Measurements from ENCODE around the gene ZNF536.

ZNF536 gene

DNA sequence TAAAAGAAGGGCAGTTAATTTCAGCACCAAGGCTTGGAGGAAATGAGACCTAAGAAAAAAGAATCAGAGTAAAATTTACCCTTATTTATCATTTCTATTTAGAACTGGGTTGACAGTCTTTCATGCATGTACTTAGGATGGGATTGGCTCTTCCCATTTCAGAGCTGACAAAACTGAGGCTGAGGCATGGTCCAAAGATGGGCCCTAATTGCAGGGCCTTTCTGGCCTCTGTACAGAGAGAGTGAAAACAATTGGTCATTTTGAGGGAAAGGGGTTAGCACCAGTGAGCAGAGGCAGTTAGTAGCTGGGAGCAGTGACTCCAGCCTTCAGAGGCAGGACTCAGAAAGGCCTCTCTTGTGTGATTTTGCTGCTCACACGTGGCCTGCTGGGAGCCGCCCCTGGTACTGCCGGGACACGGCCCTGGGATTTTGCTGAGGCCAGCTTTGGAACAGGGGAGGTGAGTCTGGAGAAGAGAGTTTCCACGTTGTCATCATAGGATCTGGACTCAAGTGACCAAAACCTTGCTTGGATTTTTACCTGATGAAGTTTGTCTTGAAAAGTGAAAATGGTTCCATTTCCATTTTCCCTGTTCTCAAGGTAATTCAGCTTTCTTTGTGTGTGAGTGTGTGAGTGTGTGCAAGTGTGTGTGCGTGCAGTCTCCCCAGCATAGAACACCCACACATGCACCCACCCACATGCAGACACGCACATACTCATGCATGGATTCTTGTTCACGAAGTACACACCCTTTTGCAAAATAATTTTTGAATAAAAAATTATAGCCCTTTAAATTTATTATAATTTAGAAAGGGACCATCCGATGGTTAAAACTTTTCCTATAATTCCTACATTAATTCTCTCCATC, at the start of gene ZNF536:
Gene ZNF536, plus strand, starts transcription at position 425 of the 865 bp plus-strand sequence. CDS start 71,179 bp downstream, outside the sequence.
- in situ Hi-C loops (cut with MboI; ENCODE audit: low sequenced_read_pairs) = no loop called here

DNA sequence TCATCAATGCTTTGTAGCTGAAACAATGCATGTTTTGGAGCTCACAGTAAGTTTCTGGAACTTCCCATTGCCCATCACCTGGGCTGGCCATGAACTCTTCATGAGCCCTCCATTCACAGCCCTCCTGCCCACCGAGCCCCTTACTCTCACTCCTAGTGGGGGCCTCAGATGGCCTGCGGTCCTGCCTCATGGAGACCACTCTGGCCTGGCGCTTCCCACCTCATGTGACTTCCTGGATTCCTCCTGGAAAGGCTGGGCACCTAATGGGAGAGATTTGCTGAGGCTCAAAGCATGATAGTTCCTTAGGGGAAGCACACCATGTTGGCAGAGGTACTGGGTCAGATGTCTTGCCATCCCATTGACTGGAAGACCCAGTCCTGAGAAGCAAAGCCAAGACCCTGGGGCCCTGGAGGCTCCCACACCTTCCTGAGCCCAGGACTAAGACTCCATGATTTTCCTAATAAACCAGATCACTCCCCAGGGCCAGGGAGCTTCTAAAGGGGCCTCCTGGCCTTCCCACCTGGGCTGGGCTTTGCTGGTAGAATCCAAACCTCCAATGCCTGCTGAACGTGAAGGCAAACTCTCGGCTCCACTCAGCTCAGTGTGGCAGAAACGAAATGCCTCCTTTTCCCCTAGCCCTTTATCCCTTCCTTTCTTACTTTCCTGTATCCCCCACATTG, 49.4 kb upstream of the ZNF536 start:
- in situ Hi-C loops (cut with MboI; ENCODE audit: low sequenced_read_pairs) = no loop called here

DNA sequence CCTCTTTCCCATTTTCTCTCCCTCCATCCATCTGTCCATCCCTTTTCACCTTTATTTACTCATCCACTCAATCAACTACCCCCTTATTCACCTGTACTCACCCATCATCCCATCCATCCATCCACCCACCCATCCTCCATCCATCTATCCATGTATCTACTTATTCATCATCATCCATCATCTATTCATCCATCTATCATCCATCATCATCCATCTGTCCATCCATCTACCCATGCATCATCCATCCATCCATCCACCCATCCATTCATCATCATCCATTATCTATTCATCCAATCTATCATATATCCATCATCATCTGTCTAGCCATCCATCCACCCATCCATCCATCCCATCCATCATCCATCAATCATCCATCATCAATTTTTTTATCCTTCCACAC, 48.3 kb upstream of the ZNF536 start:
- in situ Hi-C loops (cut with MboI; ENCODE audit: low sequenced_read_pairs) = no loop called here

DNA sequence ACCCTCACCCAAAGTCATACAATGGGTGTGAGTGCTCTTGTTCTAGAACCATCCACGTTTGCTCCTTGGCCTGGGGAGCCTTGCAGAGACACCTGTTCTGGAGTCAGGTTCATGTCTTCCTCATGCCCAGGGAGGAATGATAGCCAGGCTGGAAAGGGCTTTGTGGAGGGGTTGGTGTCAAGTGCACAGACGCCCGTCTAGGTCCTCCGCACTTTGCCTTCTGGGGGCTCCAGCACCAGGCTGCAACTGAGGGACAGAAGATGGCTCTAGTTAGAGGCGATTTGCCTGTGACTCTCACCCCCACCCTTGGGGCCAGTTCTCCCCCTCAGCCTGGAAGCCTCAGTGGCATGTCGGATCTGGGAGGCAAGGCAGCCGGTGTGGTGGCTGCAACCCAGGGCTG, 47.2 kb upstream of the ZNF536 start:
- in situ Hi-C loops (cut with MboI; ENCODE audit: low sequenced_read_pairs) = no loop called here

DNA sequence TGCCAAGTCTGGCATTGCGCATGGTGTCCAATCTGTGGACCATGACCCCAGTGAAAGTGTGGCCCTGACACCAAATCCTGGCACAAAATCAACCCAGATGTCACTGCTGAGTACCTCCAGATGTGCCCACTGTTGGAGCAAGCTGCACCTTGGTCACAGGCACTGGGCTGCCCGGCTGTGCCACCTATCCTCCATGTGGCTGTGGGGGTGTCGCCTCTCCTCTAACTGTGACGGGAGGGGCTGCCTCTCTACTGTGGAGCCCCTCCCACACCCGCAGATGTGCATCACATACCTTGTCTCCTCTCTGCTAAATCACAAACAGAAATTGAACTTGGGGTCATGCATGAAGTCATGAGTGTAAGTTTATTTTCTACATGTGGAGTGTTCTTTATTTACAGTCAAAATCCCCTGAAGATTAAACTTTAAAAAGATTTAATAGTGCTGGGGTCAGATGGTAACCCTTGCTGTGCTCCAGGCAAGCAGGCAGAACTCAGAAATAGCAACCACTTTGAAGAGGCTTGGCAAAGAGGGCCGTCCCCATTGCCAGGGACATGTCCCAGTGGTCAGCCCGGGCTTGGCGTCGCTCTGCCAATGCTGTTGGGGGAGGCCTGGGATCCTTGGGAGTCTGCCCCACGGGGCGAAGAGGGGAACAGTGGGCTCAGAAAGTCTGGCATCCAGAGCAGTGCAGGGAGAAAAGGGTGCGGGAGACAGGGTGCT, 46.4 kb upstream of the ZNF536 start:
- in situ Hi-C loops (cut with MboI; ENCODE audit: low sequenced_read_pairs) = no loop called here

DNA sequence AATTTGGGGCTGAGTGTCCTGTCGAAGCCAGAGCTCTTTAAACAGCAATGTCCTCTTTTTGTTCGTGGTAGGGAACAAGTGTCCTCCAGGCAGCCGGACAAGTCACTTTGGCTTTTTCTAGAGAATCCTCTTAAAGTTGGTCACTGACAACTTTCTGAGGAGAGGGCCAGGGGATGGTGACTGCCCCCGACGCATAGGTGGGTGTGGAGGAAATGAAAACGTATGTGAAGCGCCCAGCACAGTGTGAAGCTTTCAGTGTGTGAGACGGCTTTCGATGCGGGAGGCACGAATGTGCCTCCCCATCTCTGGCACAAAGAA, 45.8 kb upstream of the ZNF536 start:
- in situ Hi-C loops (cut with MboI; ENCODE audit: low sequenced_read_pairs) = no loop called here

DNA sequence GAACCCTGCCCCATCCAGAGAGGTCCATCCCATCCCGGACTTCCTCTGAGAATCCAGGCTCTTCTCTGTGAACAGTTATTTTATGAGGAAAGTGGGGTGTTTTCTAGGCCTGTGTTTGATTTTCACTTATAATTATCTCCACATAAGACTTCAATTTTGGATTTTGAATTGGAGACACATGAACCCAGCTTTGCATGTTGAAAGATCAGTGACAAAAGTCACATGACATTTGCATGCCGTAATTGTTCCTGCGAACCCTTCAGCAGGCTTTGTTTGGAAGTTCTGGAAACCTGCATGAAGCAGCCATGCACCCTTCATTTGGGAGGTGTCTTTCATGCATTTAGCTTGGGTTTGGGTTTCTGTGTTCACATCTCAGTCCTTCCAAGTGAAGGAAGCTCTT, 44.9 kb upstream of the ZNF536 start:
- in situ Hi-C loops (cut with MboI; ENCODE audit: low sequenced_read_pairs) = no loop called here

DNA sequence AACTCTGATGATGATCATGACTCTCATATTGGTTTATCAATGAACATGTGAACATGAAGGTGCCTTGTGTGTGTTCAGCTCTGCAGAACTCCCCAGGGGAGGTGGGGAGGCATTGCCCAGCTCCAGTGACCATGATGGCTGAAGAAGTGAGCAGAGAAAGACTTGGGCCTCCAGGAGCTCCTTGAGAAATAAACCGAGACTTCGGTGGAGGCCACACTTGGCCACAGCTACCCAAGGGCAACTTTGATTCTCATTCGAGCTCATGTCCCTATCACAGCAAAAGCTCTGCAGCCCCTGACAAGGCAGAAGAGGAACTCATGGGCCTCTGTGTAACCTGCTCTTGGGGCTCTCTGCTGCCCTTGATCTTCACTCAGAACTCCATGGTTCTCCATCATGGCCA, 44.1 kb upstream of the ZNF536 start:
- in situ Hi-C loops (cut with MboI; ENCODE audit: low sequenced_read_pairs) = no loop called here

DNA sequence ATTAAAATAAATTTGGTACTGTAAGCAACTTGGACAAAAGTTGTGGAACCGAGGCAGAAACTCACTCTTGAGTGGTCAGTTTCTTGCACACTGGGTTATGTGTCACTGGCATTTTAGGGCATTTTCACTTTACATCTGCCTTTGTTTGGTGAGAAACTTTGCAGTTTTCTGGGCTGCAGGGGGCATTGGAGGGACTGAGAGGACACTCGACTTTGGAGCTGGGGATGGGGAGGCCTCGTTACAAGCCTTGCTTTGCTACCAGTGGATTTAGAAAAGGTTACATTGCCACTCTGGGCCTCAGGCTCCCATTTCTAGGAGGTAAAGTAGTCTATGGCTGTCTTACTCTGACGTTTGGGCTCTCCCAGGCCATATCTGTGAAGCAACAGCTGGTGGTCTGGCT, 41.9 kb upstream of the ZNF536 start:
- in situ Hi-C loops (cut with MboI; ENCODE audit: low sequenced_read_pairs) = no loop called here

DNA sequence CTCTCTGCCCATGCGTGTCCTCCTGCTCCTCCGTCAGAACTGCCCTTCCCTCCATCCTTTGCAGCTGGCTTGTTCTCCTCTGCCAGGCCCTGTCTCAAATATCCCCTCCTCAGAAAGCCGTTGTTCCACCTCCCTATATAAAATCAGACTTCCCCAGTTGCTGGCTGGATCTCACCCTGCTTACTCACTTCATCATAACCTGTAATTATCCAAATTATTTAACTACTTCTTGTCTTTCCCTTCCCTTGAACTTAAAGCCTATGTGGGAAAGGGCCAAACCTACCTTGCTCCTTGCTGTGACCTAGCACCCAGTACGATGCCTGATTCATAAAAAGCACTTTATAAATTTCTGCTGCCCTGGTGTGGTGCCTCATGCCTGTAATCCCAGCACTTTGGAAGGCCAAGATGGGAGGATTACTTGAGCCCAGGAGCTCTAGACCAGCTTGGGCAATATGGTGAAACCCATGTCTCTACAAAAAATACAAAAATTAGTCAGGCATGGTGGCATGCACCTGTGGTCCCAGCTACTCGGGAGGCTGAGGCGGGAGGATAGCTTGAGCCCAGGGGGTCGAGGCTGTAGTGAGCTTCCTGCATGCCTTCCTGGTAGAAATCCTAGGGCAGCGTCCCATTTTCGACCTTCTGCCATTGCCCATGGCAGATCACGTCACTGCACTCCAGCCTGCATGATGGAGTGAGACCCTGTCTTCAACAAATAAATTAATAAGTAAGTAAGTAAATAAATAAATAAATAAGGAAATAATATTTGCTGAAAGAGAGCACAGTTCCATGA, 39.5 kb upstream of the ZNF536 start:
- in situ Hi-C loops (cut with MboI; ENCODE audit: low sequenced_read_pairs) = no loop called here

DNA sequence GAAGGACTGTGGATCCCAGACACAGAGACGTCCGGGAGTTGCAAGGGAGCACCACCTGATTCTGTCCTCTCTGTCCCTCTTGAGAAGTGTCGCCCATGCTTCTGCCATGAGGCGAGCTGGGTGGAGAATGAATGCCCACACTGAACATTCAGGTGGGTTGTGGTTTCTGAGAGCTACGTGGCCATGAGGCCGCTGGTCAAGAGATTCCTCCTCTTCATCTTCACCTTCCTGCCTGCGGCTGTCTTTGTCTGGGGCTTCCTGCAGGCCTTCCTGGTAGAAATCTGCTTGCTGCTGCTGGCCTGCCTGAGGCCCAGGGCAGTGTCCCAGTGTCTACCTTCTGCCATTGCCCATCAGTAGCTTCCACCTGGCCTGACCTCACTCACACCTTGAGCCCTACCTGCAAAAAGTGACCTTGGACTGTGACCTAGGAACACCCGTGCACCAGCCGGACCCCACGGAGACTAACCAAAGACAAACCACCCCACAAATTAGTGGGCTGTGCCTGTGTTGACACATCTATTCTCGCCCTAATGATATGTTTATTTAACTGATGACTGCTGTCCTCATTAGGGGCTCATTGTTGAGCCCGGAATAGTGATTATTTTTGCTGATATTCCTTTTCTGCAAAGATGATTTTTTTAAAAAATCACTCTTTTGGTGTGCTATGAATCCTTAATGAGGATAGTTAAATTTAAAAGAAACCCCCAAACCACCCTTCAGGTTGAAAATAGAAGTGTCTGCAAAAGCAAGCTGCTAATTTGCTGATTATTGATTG, 38.7 kb upstream of the ZNF536 start:
- in situ Hi-C loops (cut with MboI; ENCODE audit: low sequenced_read_pairs) = no loop called here

DNA sequence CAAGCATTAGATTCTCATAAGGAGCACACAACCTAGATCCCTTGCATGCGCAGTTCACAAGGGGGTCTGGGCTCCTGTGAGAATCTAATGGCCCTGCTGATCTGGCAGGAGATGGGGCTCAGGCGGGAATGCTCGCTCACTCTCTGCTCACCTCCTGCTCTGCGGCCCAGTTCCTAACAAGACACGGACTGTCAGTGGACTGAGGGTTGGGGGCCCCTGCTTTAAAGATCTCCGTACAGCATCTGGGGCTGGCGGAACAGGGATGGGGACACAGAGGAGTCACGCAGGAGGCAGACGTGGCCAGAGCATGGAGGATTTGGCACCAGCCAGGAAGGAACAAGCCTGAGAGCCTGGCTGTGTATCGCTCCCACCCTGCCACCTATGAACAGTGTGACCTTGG, 37.3 kb upstream of the ZNF536 start:
- in situ Hi-C loops (cut with MboI; ENCODE audit: low sequenced_read_pairs) = no loop called here

DNA sequence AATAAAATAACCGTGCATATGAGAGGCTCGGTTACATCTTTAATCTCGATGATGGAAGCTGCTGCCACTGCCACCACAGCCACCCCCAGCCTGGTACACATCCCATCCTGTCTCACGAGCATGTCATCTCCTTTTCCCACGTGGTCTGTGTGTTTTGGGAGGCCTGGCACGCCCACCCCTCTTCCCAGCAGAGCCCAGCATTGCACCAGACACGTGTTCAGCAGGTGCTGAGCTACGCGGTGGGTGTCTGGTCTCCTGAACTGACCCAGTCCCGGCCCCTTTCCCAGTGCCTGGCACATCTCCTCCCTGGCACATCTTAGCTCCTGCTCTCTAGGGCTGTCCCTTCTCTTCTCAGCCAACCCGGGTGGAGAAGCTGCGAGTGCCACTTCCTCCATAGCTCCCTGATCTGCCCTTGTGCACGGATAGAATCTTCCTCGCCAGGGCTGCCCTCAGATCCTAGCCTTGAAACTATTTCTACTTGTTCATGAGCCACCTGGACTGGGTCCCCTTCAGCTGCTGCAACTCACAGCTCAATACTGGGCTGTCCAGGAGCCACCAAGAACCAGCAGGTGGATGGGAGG, 36.8 kb upstream of the ZNF536 start:
- in situ Hi-C loops (cut with MboI; ENCODE audit: low sequenced_read_pairs) = no loop called here

DNA sequence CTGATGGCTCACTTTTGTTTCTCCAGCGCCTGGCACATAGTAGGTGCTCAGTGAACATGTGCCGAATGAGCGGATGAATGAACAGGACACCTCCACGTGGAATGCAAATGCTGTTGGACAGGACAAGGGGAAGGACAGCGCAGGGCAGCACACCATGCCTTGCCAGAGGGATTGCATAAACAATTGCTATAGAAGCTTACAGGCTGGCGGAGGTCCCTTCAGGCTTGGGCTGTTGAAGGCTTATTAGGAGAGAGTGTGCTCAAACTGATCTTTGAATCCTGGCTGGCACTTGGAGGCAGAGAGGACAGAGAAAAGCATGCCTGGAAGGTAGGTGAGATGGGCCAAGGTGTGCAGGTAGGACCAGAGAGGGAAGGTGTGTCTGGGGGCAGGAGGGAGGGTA, 35.9 kb upstream of the ZNF536 start:
- in situ Hi-C loops (cut with MboI; ENCODE audit: low sequenced_read_pairs) = no loop called here

DNA sequence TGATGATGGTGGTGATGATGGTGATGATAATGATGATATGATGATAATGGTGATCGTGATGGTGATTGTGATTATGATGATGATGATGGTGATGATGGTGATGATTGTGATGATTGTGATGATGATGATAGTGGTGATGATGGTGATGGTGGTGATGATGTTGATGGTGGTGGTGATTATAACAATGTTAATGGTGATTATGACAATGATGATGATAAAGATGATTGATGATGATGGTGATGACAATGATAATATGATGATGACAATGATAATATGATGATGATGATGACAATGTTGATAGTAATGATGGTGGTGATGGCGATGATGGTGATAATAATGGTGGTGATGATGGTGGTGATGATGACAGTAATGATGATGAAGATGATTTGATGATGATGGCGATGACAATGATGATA, 34.1 kb upstream of the ZNF536 start:
- in situ Hi-C loops (cut with MboI; ENCODE audit: low sequenced_read_pairs) = no loop called here

DNA sequence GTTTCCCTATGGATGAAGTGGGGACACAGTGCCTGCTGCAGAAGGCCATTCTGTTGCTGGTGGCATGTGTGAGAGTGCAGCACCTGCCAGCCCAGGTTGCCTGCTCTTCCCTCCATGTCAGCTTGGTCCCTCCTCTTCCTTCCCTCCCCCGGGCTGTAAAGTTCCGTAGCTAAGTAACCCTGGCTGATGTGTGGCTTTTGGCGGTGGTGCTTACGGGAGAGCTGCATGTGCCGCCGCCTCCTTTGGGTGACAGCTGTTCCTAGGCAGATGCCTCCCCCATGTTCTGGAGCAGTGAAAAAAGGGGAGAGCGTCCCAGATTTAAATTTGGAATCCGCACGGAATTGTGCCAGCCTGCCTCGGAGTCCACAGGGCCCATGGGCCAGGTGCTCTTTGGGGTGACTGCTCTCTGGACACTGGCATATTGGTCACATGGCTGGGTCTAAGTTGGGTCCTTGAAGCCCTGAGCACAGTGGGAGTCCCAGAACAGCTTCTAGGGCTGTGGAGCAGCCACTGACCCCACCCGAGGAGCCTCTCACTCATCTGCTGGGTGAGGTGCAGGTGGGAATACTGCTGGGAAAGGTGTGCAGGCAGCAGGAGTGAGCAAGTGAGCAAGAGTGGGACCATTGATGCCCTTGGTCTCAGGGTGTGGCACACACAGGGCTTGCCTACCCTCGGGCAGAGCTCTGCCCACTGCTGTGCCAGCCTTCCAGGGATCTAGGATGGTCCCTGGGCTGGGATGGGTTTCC, 33.1 kb upstream of the ZNF536 start:
- in situ Hi-C loops (cut with MboI; ENCODE audit: low sequenced_read_pairs) = no loop called here

DNA sequence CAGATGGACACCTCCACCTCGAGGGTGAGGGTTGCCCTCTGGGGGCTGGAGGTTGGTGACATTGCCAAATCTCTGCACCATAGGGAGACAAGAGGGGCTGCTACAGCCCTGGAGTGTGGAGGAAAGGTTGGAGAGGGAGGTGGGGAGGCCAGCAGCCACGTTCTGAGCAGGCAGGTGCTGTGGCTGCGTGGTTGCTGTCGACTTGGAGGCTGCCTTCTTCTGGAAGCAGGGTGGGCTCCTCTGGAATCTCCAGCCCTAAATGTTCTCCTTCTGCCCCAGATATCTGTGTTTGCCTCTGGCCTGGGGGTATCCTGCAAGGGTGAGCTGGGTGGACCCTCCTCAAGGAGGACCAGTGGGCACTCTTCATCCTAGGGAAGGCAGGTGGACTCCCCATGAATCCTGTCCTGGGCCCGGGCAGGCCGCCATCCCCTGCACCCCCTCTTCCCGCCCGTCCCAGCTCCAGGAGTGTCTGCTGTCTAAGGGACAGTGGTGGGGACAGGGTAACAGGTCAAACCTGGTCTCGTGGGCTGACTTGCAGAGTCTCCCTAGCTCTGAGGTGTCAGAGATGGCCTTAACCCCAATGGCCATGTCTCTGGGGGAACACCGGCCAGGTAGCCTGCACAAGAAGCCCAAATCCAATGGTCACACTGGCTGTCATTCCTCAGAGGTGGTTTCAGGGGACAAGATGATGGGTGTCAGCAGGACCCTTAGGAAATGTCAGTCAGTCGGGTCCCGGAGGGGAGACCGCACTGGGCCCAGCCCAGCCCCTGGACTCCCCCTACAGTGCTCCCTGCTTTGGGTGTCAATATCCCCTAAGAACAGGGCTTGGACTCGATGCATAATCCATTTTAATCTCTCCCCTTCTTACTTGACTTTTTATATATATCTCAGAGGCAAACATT, 32.3 kb upstream of the ZNF536 start:
- in situ Hi-C loops (cut with MboI; ENCODE audit: low sequenced_read_pairs) = no loop called here

Measured in hTERT RPE-1 (cell line).